ENCODE data around the gene TAS1R1. TPM values are rescaled to one million over a fixed set of nuclear protein-coding genes. Genes with fewer than 3 reads are reported as not detected.

The TAS1R1 gene
- total and polyA plus RNA-seq, 9 of the 15 experiments (the other 6 are each of a cell fraction or from before 2014, with no cell fraction given): 0.06 TPM; not detected in 8

- no peaks in the 10 kb centered on the region for H3K27me3 ChIP-seq (ENCODE audit: control insufficient read depth in 2 of 2, insufficient read depth in 2 of 2, low read length in 2 of 2)
- in situ Hi-C loops (cut with MboI): no loop called here
- peak within 1 kb of the TSS; percentile 81 for H2AFZ ChIP-seq (ENCODE audit: low read depth, low read length)
- ChIA-PET POLR2A (interaction anchor here (0.6 to 1.2 kb wide), 7 partner anchors 8 to 52 kb away, joined by 3 to 10 read pairs (median 4); partner anchors contain the start of gene KLHL21), CTCF (ENCODE audit: low intra/inter-chr PET ratio) (no interaction called here)
- no peaks in the 10 kb centered on the region for H3K9me3 ChIP-seq (replicated peaks; ENCODE audit: control insufficient read depth, insufficient read depth, low read depth, low read length)
- H3K79me2 ChIP-seq (ENCODE audit: control insufficient read depth, insufficient read depth, low read length): peaks cover 64% of the 10 kb centered on the region
- FAIRE-seq: peak; percentile 71
- peak; percentile 91 to 100 (median 96) for DNase-seq (ENCODE audit: extremely low read depth in 1 of 4, low spot score in 3 of 4)
- peaks cover 14% of the 10 kb centered on the region for H4K20me1 ChIP-seq (replicated peaks; ENCODE audit: control insufficient read depth, insufficient read depth, low read length)
- peak within 1 kb of the TSS; percentile 94 for H3K27ac ChIP-seq (ENCODE audit: extremely low read depth, low read depth, low read length)
- intact Hi-C loops (cut with micrococcal nuclease): loop anchor here (1.0 to 2.0 kb wide), 2 partner anchors 12 to 13 kb away; no protein-coding TSS in a partner anchor
- ATAC-seq: peak; percentile 91
- peak within 1 kb of the TSS; percentile 97 for H3K4me3 ChIP-seq
- peak within 1 kb of the TSS; percentile 98 for H3K4me2 ChIP-seq (ENCODE audit: insufficient read depth, low read length)
- no TSS peak for BruUV-seq (replicated peaks)
- H3K9ac ChIP-seq (ENCODE audit: insufficient read depth in 1 of 2, low read depth in 2 of 2, low read length in 2 of 2): peak within 1 kb of the TSS; percentile 87 to 99
- H3K9me1 ChIP-seq (ENCODE audit: control insufficient read depth, insufficient read depth, low read length): no peaks in the 10 kb centered on the region
- H3K4me1 ChIP-seq (replicated peaks in 1 of 2; ENCODE audit: control insufficient read depth in 2 of 2, insufficient read depth in 2 of 2, low read length in 2 of 2): peaks cover 21 to 47% of the 10 kb centered on the region in 2 experiments
- WGBS (ENCODE audit: insufficient coverage, low coverage, missing lambda C conversion rate): 0% methylated on average over 13 of the region's 84 CpGs
- H3K36me3 ChIP-seq (ENCODE audit: control insufficient read depth, insufficient read depth, low read length): peaks cover 23% of the 10 kb centered on the region; the same call in 2 of the 3 replicates
- no peak for TF ChIP-seq TGIF2 (CRISPR knock-in tag; IDR thresholded peaks at IDR 0.05)
- peak; percentile 45 for TF ChIP-seq NEUROD1 (IDR thresholded peaks at IDR 0.05; ENCODE audit: borderline replicate concordance, low read depth, low read length, partially characterized antibody)
- peak; percentile 86 for TF ChIP-seq POLR2G (IDR thresholded peaks at IDR 0.05; ENCODE audit: low read depth, low read length)
- TF ChIP-seq GTF2A2 (tag; IDR thresholded peaks at IDR 0.05): no peak
- TF ChIP-seq RB1 (IDR thresholded peaks at IDR 0.05; ENCODE audit: low read depth): peak; percentile 89
- peak; percentile 95 for TF ChIP-seq KLF13 (tag; IDR thresholded peaks at IDR 0.05; ENCODE audit: borderline replicate concordance, low read depth)
- TF ChIP-seq, protein P1, sequence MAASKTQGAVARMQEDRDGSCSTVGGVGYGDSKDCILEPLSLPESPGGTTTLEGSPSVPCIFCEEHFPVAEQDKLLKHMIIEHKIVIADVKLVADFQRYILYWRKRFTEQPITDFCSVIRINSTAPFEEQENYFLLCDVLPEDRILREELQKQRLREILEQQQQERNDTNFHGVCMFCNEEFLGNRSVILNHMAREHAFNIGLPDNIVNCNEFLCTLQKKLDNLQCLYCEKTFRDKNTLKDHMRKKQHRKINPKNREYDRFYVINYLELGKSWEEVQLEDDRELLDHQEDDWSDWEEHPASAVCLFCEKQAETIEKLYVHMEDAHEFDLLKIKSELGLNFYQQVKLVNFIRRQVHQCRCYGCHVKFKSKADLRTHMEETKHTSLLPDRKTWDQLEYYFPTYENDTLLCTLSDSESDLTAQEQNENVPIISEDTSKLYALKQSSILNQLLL (CRISPR knock-in tag; IDR thresholded peaks at IDR 0.05; ENCODE audit: borderline replicate concordance): no peak
- no peak for TF ChIP-seq HIVEP1 (CRISPR knock-in tag; IDR thresholded peaks at IDR 0.05)
- no peak for TF ChIP-seq ZNF740 (CRISPR knock-in tag; IDR thresholded peaks at IDR 0.05)
- peak in 1 of 2 experiments; percentile 17; a peak in 1 of 4 replicates for TF ChIP-seq ZNF740 (tag; IDR thresholded peaks at IDR 0.05)
- peak; percentile 36; the same call in 1 of the 2 replicates for TF ChIP-seq POLR2AphosphoS2 (IDR thresholded peaks at IDR 0.05; ENCODE audit: low read length)
- peak; percentile 22 for TF ChIP-seq ZFX (CRISPR knock-in tag; IDR thresholded peaks at IDR 0.05)
- peak; percentile 97 for TF ChIP-seq ZNF644 (tag; IDR thresholded peaks at IDR 0.05; ENCODE audit: low read depth)
- TF ChIP-seq TRIM24 (IDR thresholded peaks at IDR 0.05): no peak
- peak; percentile 76 to 80 for TF ChIP-seq NRF1 (conservative IDR thresholded peaks at IDR 0.05 in 1 of 2, IDR thresholded peaks at IDR 0.05 in 1 of 2)
- peak; percentile 6; the same call in 1 of the 2 replicates for TF ChIP-seq NCOR1 (IDR thresholded peaks at IDR 0.05)
- no peak for TF ChIP-seq RBM17 (IDR thresholded peaks at IDR 0.05; ENCODE audit: borderline replicate concordance, low read depth, low read length)
- TF ChIP-seq DMBX1 (CRISPR knock-in tag; IDR thresholded peaks at IDR 0.05; ENCODE audit: borderline replicate concordance): peak; percentile 69; the same call in 1 of the 2 replicates
- 0 out of 2 replicates have a peak, but pooled peaks have one; percentile 47 for TF ChIP-seq ELF1 (tag; IDR thresholded peaks at IDR 0.05)
- TF ChIP-seq ZFP36 (IDR thresholded peaks at IDR 0.05; ENCODE audit: low read depth, low read length, partially characterized antibody): no peak
- peak; percentile 91 for TF ChIP-seq PCBP1 (IDR thresholded peaks at IDR 0.05; ENCODE audit: low read depth, low read length, poor library complexity, severe bottlenecking)
These were observed 58.4 kb downstream of the TAS1R1 start, which contains the start of gene PHF13 for GRCh38 chr1:6613361-6614018. PHF13 (plus strand) TSS chr1:6613731; CDS start chr1:6614067, 336 bp downstream.
